K562 (cell line): ENCODE results near the gene RBBP7.

Experiments used
- BHLHE40 ChIP-seq: IDR thresholded peaks from 2 replicates; pipeline ENCODE4 v1.6.1; 2011; ENCODE audit warnings: low read length, improper control_type of control experiment
- NRF1 ChIP-seq, 2 experiments: fragments of 450-650 bp; IDR thresholded peaks in 1 of 2; conservative IDR thresholded peaks in 1 of 2; 2 replicates each; pipeline ENCODE4 v1.6.1; 2014; ENCODE audit warnings: mild to moderate bottlenecking in 2 of 2
- SMARCE1 ChIP-seq: fragments of 450-650 bp; IDR thresholded peaks from 2 replicates; pipeline ENCODE4 v1.7.1; 2016; ENCODE audit warnings: mild to moderate bottlenecking
- TF ChIP-seq, protein P1 (sequence below), 2 experiments: fragments of 450-650 bp in 1 of 2; sonication (generic) in 1 of 2; formaldehyde crosslinking in 1 of 2; IDR thresholded peaks in 1 of 2; conservative IDR thresholded peaks in 1 of 2; 2 replicates each; pipeline versions ENCODE4 v1.6.1 to v1.8.1; 2016 to 2023; ENCODE audit warnings: mild to moderate bottlenecking in 2 of 2, moderate library complexity in 2 of 2, inconsistent platforms in 1 of 2, missing genetic modification reagents in 1 of 2
- TF ChIP-seq, protein P2 (sequence below), 2 experiments: fragments of 450-650 bp; formaldehyde crosslinking in 1 of 2; IDR thresholded peaks; 2 replicates each; pipeline versions ENCODE4 v1.4.0 to v1.6.1; 2014 to 2020; ENCODE audit warnings: mild to moderate bottlenecking in 2 of 2, borderline replicate concordance in 1 of 2, low read depth in 1 of 2

DNA sequence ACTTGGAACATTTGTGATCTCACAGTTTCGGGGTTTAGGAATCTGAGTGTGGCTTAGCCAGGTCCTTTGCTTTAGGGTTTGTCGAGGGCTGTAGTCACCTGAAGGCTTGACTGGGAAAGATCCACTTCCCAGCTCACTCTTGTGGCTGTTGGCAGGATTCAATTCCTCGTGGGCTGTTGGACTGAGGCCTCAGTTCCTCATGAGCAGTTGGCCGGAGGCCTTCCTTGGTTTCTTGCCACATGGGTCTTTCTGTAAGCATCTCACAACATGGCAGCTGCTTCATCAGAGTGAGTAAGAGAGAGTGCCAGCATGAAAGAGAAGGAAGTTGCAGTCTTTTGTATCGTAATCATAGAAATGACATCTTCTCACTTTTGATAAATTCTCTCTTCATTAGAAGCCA, 72.8 kb downstream of the RBBP7 start:
- TF ChIP-seq NRF1 (conservative IDR thresholded peaks at IDR 0.05 in 1 of 2, IDR thresholded peaks at IDR 0.05 in 1 of 2) (no peak), SMARCE1 (no peak), BHLHE40 (no peak)
- TF ChIP-seq, protein P1, sequence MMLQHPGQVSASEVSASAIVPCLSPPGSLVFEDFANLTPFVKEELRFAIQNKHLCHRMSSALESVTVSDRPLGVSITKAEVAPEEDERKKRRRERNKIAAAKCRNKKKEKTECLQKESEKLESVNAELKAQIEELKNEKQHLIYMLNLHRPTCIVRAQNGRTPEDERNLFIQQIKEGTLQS (IDR thresholded peaks at IDR 0.05), result no peak
- TF ChIP-seq, protein P1 (CRISPR knock-in tag; conservative IDR thresholded peaks at IDR 0.05), result no peak
- TF ChIP-seq, protein P2, sequence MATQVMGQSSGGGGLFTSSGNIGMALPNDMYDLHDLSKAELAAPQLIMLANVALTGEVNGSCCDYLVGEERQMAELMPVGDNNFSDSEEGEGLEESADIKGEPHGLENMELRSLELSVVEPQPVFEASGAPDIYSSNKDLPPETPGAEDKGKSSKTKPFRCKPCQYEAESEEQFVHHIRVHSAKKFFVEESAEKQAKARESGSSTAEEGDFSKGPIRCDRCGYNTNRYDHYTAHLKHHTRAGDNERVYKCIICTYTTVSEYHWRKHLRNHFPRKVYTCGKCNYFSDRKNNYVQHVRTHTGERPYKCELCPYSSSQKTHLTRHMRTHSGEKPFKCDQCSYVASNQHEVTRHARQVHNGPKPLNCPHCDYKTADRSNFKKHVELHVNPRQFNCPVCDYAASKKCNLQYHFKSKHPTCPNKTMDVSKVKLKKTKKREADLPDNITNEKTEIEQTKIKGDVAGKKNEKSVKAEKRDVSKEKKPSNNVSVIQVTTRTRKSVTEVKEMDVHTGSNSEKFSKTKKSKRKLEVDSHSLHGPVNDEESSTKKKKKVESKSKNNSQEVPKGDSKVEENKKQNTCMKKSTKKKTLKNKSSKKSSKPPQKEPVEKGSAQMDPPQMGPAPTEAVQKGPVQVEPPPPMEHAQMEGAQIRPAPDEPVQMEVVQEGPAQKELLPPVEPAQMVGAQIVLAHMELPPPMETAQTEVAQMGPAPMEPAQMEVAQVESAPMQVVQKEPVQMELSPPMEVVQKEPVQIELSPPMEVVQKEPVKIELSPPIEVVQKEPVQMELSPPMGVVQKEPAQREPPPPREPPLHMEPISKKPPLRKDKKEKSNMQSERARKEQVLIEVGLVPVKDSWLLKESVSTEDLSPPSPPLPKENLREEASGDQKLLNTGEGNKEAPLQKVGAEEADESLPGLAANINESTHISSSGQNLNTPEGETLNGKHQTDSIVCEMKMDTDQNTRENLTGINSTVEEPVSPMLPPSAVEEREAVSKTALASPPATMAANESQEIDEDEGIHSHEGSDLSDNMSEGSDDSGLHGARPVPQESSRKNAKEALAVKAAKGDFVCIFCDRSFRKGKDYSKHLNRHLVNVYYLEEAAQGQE (IDR thresholded peaks at IDR 0.05; ENCODE audit: borderline replicate concordance), result no peak
- TF ChIP-seq, protein P2 (CRISPR knock-in tag; IDR thresholded peaks at IDR 0.05; ENCODE audit: low read depth), result no peak
